ENCODE measurements around the gene KIF20B. TPM values are rescaled to one million over a fixed set of nuclear protein-coding genes. Genes with fewer than 3 reads are reported as not detected.
A peak's percentile ranks its signal among the peaks of the same experiment; 100 is the strongest.
"Not testable (repeated sequence)": the region's sequence is repeated elsewhere in the genome, so short reads cannot be mapped to it uniquely, and the experiment has no call there.

The KIF20B gene
- total RNA-seq, 6 experiments from 2014 or later = 15.1 to 41.5 (median 36.8) TPM

DNA sequence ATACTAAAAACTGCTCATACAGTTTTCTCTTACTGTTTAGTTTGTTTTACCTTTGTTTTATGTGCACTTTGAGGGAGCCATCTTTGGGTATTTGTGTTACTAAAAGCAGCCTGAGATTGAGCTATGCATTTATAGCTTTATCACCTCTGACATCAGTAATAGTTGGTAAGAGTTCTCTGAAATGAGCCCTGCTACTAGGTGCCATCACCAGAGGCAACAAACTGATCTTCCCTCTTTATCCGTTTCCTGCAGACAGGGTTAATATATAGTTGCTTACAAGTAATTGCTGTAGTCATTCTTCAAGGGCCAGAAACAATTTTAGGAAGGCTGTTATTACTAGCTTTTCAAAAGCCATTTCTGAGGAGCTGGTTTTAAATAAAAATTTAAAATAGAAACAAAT is 49.1 kb downstream of the KIF20B start:
- Mint-ChIP-seq H3K27ac (no peak overlapping the region), H3K27me3 (ENCODE audit: insufficient read depth) (no peaks in the 10 kb centered on the region), H3K9me3 (no peaks in the 10 kb centered on the region), H3K4me3 (no peak overlapping the region), H3K4me1 (ENCODE audit: low read depth) (peaks cover 5% of the 10 kb centered on the region; the same call in 1 of the 2 replicates), H3K36me3 (ENCODE audit: low read depth) (peaks cover 20% of the 10 kb centered on the region)
- no peak for DNase-seq
- TF ChIP-seq, protein P1, sequence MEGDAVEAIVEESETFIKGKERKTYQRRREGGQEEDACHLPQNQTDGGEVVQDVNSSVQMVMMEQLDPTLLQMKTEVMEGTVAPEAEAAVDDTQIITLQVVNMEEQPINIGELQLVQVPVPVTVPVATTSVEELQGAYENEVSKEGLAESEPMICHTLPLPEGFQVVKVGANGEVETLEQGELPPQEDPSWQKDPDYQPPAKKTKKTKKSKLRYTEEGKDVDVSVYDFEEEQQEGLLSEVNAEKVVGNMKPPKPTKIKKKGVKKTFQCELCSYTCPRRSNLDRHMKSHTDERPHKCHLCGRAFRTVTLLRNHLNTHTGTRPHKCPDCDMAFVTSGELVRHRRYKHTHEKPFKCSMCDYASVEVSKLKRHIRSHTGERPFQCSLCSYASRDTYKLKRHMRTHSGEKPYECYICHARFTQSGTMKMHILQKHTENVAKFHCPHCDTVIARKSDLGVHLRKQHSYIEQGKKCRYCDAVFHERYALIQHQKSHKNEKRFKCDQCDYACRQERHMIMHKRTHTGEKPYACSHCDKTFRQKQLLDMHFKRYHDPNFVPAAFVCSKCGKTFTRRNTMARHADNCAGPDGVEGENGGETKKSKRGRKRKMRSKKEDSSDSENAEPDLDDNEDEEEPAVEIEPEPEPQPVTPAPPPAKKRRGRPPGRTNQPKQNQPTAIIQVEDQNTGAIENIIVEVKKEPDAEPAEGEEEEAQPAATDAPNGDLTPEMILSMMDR (IDR thresholded peaks at IDR 0.05) = no peak

DNA sequence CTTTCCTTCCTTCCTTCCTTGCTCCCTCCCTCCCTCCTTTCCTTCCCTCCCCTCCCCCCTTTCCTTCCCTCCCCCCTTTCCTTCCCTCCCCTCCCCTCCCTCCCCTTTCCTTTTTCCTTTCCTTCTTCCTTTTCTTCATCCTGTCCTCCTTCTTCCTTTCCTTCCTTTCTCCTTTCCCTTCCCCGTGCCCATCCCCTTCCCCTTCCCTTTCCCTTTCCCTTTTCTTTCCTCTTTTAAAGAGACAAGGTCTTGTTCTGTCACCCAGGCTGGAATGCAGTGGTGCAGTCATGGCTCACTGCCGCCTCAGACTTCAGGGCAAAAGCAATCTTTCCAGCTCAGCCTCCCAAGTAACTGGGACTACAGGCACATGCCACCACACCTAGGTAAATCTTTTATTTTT is 54.0 kb downstream of the KIF20B start:
- DNase-seq = no peak
- Mint-ChIP-seq H3K27me3 (ENCODE audit: insufficient read depth) (no peaks in the 10 kb centered on the region), H3K4me3 (no peak overlapping the region), H3K27ac (no peak overlapping the region; the same call in 1 of the 2 replicates), H3K9me3 (no peaks in the 10 kb centered on the region), H3K4me1 (ENCODE audit: low read depth) (peaks cover 3% of the 10 kb centered on the region; the same call in 1 of the 2 replicates), H3K36me3 (ENCODE audit: low read depth) (peaks cover 18% of the 10 kb centered on the region)
- TF ChIP-seq, protein P1 (IDR thresholded peaks at IDR 0.05) = no peak

DNA sequence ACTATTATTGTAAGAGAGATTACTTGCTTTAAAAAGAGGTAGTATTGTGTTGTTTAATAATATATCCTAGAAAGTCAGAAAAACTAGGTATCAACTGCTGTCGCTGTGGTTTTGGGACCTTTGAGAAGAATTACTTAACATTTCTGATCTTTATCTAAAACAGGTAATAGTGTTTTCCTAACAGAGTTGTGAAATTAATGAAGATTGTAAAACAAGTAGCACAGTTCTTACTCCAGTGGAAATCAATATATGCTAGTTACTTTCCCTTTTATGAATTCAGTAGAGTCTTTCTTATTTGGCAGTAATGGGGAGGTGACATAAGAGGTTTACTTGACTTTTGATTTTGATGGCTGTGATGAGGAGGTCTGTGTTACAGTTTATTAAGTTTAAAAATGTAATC is 58.1 kb downstream of the KIF20B start:
- Mint-ChIP-seq H3K27ac (no peak overlapping the region), H3K36me3 (ENCODE audit: low read depth) (peaks cover 38% of the 10 kb centered on the region), H3K9me3 (no peaks in the 10 kb centered on the region), H3K4me3 (no peak overlapping the region), H3K4me1 (ENCODE audit: low read depth) (no peaks in the 10 kb centered on the region), H3K27me3 (ENCODE audit: insufficient read depth) (no peaks in the 10 kb centered on the region)
- DNase-seq = no peak
- TF ChIP-seq, protein P1 (IDR thresholded peaks at IDR 0.05) = no peak

DNA sequence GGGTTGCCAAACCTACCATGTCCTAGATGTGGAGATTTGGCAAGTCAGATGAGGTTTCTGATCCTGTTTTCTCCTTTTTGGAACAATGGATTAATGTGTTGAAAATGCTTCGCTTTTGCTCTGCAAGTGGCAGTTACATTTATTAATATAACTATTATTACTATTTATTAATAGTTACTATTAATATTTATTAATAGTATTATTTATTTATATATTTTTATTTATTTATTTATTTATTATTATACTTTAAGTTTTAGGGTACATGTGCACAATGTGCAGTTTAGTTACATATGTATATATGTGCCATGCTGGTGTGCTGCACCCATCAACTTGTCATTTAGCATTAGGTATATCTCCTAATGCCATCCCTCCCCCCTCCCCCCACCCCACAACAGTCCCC is 62.3 kb downstream of the KIF20B start:
- H3K4me1 Mint-ChIP-seq (ENCODE audit: low read depth); H3K27ac Mint-ChIP-seq; H3K4me3 Mint-ChIP-seq; DNase-seq; H3K27me3 Mint-ChIP-seq (ENCODE audit: insufficient read depth); H3K9me3 Mint-ChIP-seq: not testable (repeated sequence)
- H3K36me3 Mint-ChIP-seq (ENCODE audit: low read depth) = peaks cover 50% of the 10 kb centered on the region

DNA sequence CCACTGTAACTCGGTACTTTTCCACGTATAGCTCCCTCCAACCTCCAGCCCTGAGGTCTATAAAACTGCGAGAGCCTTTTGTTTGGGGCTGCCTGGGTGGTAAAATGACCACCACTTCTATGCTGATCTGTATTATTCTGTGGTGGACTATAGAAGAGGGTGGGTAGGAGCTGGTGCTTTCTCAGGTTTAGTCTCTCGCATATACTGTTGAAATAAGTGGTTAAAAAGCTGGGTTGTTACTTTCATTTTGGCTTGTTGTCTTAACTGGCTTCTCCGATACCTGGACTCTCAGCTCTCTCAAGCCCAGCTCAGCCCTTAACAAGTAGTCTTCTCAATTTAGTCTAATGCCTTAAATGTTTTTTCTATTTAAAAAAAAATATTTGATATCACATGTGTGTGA is 70.3 kb downstream of the KIF20B start:
- Mint-ChIP-seq H3K27ac (no peak overlapping the region), H3K4me1 (ENCODE audit: low read depth) (peaks cover 13% of the 10 kb centered on the region), H3K27me3 (ENCODE audit: insufficient read depth) (no peaks in the 10 kb centered on the region), H3K9me3 (no peaks in the 10 kb centered on the region), H3K36me3 (ENCODE audit: low read depth) (peaks cover 26% of the 10 kb centered on the region), H3K4me3 (no peak overlapping the region)
- TF ChIP-seq, protein P1 (IDR thresholded peaks at IDR 0.05) = no peak
- DNase-seq = no peak

DNA sequence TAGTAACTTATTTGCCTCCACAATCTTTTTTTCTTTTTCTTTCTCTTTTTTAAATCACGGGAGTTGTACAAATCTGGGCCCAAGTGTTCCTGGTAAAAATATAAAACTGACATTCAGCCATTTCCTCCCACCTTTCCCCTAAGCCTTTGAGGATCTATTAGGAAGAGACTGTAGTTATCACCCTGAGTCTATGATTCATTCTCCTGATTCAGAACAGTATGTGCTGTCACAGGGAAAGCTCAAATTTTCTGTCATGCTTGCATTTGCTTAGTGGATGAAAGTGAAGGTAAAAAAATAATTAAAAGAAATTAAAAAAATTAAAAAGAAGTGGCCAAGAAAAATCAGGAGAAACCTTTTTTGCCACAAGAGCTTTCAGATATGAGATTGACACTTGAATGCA is 71.7 kb downstream of the KIF20B start:
- Mint-ChIP-seq H3K9me3 (no peaks in the 10 kb centered on the region), H3K4me3 (no peak overlapping the region), H3K27me3 (ENCODE audit: insufficient read depth) (no peaks in the 10 kb centered on the region), H3K27ac (0 out of 2 replicates have a peak overlapping the region, but pooled peaks have one; percentile 6), H3K4me1 (ENCODE audit: low read depth) (peaks cover 13% of the 10 kb centered on the region), H3K36me3 (ENCODE audit: low read depth) (peaks cover 35% of the 10 kb centered on the region)
- TF ChIP-seq, protein P1 (IDR thresholded peaks at IDR 0.05) = no peak
- no peak for DNase-seq
